Gastroesophageal sphincter (tissue), 4 donors: Measurements from ENCODE around the gene COL5A2. TPM values are rescaled to one million over a fixed set of nuclear protein-coding genes. Genes with fewer than 3 reads are reported as not detected.

Experiments used
- ATAC-seq: fragments of 150-250 bp; one replicate; pipeline ENCODE4 v1.9.1; 2016; ENCODE audit warnings: mild to moderate bottlenecking, moderate library complexity
- H3K27ac ChIP-seq, 4 donors: fragments of 200-600 bp; sonication (generic) in 3 of 4; 1 replicate in 3 of 4; 2 replicates in 1 of 4; pipeline ENCODE4 v1.5.1; 2016 to 2019
- H3K27me3 ChIP-seq: fragments of 200-600 bp; sonication (generic); one replicate; pipeline ENCODE4 v1.5.1; 2019
- H3K36me3 ChIP-seq, 2 donors: fragments of 200-600 bp; sonication (generic); one replicate each; pipeline ENCODE4 v1.5.1; 2019; ENCODE audit warnings: control low read depth in 1 of 2
- H3K4me1 ChIP-seq, 3 donors: fragments of 200-600 bp; sonication (generic); 1 replicate in 2 of 3; 2 replicates in 1 of 3; pipeline ENCODE4 v1.5.1; 2016 to 2019; ENCODE audit warnings: control low read depth in 2 of 3
- H3K4me3 ChIP-seq, 2 donors: fragments of 200-600 bp; sonication (generic); one replicate each; pipeline ENCODE4 v1.5.1; 2019; ENCODE audit warnings: mild to moderate bottlenecking in 1 of 2, moderate library complexity in 1 of 2
- H3K9me3 ChIP-seq, 3 donors: fragments of 200-600 bp; sonication (generic); one replicate each; pipeline ENCODE4 v1.5.1; 2017 to 2019; ENCODE audit warnings: control low read depth in 2 of 3
- CTCF ChIP-seq, 4 experiments: fragments of 200-600 bp in 2 of 4; fragments of 450-650 bp in 2 of 4; sonication (generic) in 1 of 4; IDR thresholded peaks; one replicate each; pipeline ENCODE4 v1.5.1; 2017 to 2019; ENCODE audit warnings: antibody characterized with exemption in 4 of 4, mild to moderate bottlenecking in 2 of 4, moderate library complexity in 2 of 4
- EP300 ChIP-seq: sonication (generic); formaldehyde crosslinking; IDR thresholded peaks from one replicate; pipeline ENCODE4 v1.6.1; 2017; ENCODE audit warnings: antibody characterized with exemption, mild to moderate bottlenecking
- POLR2A ChIP-seq, 2 donors: fragments of 450-650 bp; IDR thresholded peaks; one replicate each; pipeline ENCODE4 v1.6.1; 2017; ENCODE audit warnings: antibody characterized with exemption in 2 of 2, mild to moderate bottlenecking in 2 of 2, moderate library complexity in 1 of 2
- POLR2AphosphoS5 ChIP-seq: sonication (generic); formaldehyde crosslinking; IDR thresholded peaks from one replicate; pipeline ENCODE4 v1.6.1; 2017; ENCODE audit warnings: antibody characterized with exemption
- WGBS, 2 donors: methylation state at CpG; one replicate each; pipeline ENCODE4 v1.1.5; 2018; ENCODE audit warnings: low coverage in 1 of 2; 5-methylcytosine and 5-hydroxymethylcytosine counted together
- total RNA-seq, 4 donors: library from RNA; depleted of rRNA; stranded (reverse); fragments of >200 nt; gene quantifications; one replicate each; pipeline ENCODE4 v1.1.0, GENCODE V29; 2016

The COL5A2 gene
- total RNA-seq, 4 donors from 2014 or later: 57.3 to 104 (median 80.9) TPM

- no peak for TF ChIP-seq CTCF (IDR thresholded peaks at IDR 0.05)
- TF ChIP-seq EP300: no peak
- no peak for TF ChIP-seq POLR2AphosphoS5
- TF ChIP-seq POLR2A (IDR thresholded peaks at IDR 0.05): no peak
- 83 to 87% methylated on average over 2 of the region's 2 CpGs for WGBS, 2 donors
- Histone ChIP-seq H3K9me3 (no peaks in the 10 kb centered on the region), H3K27me3 (no peaks in the 10 kb centered on the region), H3K27ac (no peak overlapping the region), H3K36me3 (no peaks in the 10 kb centered on the region), H3K4me1 (peaks cover 0 to 36% (median 3%) of the 10 kb centered on the region in 3 donors), H3K4me3 (no peak overlapping the region)
- no peak for ATAC-seq
Observed at GRCh38 chr2:189147361-189147760, 32.2 kb downstream of the COL5A2 start.

DNA sequence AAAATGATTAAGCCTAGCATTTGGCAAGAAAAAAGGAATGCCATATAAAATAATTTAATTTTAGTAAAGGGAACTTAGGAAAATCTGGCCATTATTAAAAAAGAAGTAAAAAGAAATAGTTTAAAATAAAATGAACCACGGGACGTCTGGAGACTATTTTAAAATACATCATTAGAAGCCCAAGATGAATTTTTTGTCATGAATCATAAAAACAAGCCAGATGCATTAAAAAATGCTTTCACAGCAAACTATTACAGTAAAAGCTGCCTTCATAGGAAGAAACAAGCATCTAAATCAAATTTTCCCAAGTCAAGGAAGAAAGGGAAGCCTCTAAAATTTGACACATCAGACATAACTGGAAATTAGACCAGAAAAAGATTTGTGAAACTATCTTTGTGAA is 33.0 kb downstream of the COL5A2 start:
- no peak for ATAC-seq
- no peak for TF ChIP-seq POLR2AphosphoS5
- no peak for TF ChIP-seq EP300
- TF ChIP-seq POLR2A (IDR thresholded peaks at IDR 0.05): no peak
- TF ChIP-seq CTCF (IDR thresholded peaks at IDR 0.05): no peak
- 8% methylated on average over 2 of the region's 2 CpGs for WGBS, 2 donors
- H3K36me3 ChIP-seq: no peaks in the 10 kb centered on the region
- peaks cover 0 to 28% (median 3%) of the 10 kb centered on the region in 3 donors for H3K4me1 ChIP-seq
- no peak overlapping the region for H3K27ac ChIP-seq
- no peaks in the 10 kb centered on the region for H3K27me3 ChIP-seq
- no peak overlapping the region for H3K4me3 ChIP-seq
- no peaks in the 10 kb centered on the region for H3K9me3 ChIP-seq

GRCh38 chr2:189144700-189145211 is 34.8 kb downstream of the COL5A2 start:
- no peaks in the 10 kb centered on the region for H3K36me3 ChIP-seq
- H3K27ac ChIP-seq: no peak overlapping the region
- peaks cover 0 to 10% (median 0%) of the 10 kb centered on the region in 3 donors for H3K4me1 ChIP-seq
- no peak for ATAC-seq
- no peak overlapping the region for H3K4me3 ChIP-seq
- no peaks in the 10 kb centered on the region for H3K27me3 ChIP-seq
- H3K9me3 ChIP-seq: no peaks in the 10 kb centered on the region
- TF ChIP-seq CTCF (IDR thresholded peaks at IDR 0.05) (no peak), EP300 (no peak), POLR2AphosphoS5 (no peak), POLR2A (IDR thresholded peaks at IDR 0.05) (no peak)
- 68 to 90% methylated on average over 3 of the region's 3 CpGs for WGBS, 2 donors

DNA sequence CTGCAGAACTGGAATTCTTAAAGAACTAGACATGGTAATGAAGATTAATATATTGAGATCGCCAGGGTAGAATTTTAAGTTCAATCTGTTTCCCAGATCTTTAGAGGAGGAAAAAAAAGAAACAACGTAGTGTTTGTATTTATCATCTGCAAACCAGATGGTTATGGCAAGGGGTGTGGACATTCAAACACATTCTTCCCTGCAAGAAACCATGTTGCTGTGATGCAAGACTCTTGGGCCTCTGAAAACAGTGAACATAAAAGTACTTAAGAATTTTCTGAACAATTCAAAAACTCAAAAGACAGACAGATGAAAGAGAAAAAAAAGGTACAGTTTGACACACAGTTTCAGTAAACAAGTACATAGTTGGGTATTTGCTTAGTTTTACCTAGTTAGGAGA is 35.6 kb downstream of the COL5A2 start:
- H3K9me3 ChIP-seq: no peaks in the 10 kb centered on the region
- no peak overlapping the region for H3K27ac ChIP-seq
- H3K4me1 ChIP-seq: peaks cover 0 to 9% (median 0%) of the 10 kb centered on the region in 3 donors
- TF ChIP-seq CTCF (IDR thresholded peaks at IDR 0.05) (no peak), EP300 (no peak), POLR2AphosphoS5 (no peak), POLR2A (IDR thresholded peaks at IDR 0.05) (no peak)
- ATAC-seq: no peak
- no peak overlapping the region for H3K4me3 ChIP-seq
- H3K36me3 ChIP-seq: no peaks in the 10 kb centered on the region
- 41 to 70% methylated on average over 2 of the region's 2 CpGs for WGBS, 2 donors
- no peaks in the 10 kb centered on the region for H3K27me3 ChIP-seq
